Small intestine (tissue), 7 donors: ENCODE data around the gene SYNGAP1. TPM values are rescaled to one million over a fixed set of nuclear protein-coding genes. Genes with fewer than 3 reads are reported as not detected.

ENCODE experiments used
- DNase-seq, 2 donors: peaks; one replicate each; pipeline versions ENCODE4 v3.0.0 to v3.0.0-alpha.2; 2013
- FAIRE-seq: peaks from 2 replicates; lab custom pipeline; 2012; peaks lifted over from hg19 to GRCh38; lab: Jason Lieb, UNC
- H3K27ac ChIP-seq, 3 donors: one replicate each; pipeline ENCODE4 v1.5.1; 2013; ENCODE audit warnings: low read length in 2 of 3, mild to moderate bottlenecking in 2 of 3, control low read depth in 1 of 3, inconsistent platforms in 1 of 3, low read depth in 1 of 3, moderate library complexity in 1 of 3
- H3K27me3 ChIP-seq, 3 donors: one replicate each; pipeline ENCODE4 v1.6.1; 2013; ENCODE audit warnings: low read length in 3 of 3, inconsistent platforms in 1 of 3; ENCODE audit not compliant: control insufficient read depth in 3 of 3, insufficient read depth in 3 of 3
- H3K36me3 ChIP-seq, 3 donors: one replicate each; pipeline ENCODE4 v1.6.1; 2013; ENCODE audit warnings: low read length in 3 of 3, inconsistent platforms in 1 of 3, low read depth in 1 of 3, mild to moderate bottlenecking in 1 of 3, moderate library complexity in 1 of 3; ENCODE audit not compliant: control insufficient read depth in 3 of 3, insufficient read depth in 2 of 3
- H3K4me1 ChIP-seq, 3 donors: one replicate each; pipeline ENCODE4 v1.6.1; 2013; ENCODE audit warnings: low read length in 2 of 3, inconsistent platforms in 1 of 3, low read depth in 1 of 3, mild to moderate bottlenecking in 1 of 3, moderate library complexity in 1 of 3; ENCODE audit not compliant: control insufficient read depth in 3 of 3, insufficient read depth in 2 of 3
- H3K4me3 ChIP-seq, 3 donors: one replicate each; pipeline ENCODE4 v1.5.1; 2013; ENCODE audit warnings: low read length in 3 of 3, control low read depth in 1 of 3, inconsistent platforms in 1 of 3, low read depth in 1 of 3, mild to moderate bottlenecking in 1 of 3, moderate library complexity in 1 of 3
- H3K9me3 ChIP-seq, 2 donors: one replicate each; pipeline ENCODE4 v1.6.1; 2013; ENCODE audit warnings: low read depth in 1 of 2, low read length in 1 of 2; ENCODE audit not compliant: control insufficient read depth in 2 of 2, insufficient read depth in 1 of 2
- WGBS, 3 donors: extraction: QIAGEN DNeasy Blood & Tissue Kit; methylation state at CpG; one replicate each; pipeline ENCODE4 v1.1.7; 2013; 5-methylcytosine and 5-hydroxymethylcytosine counted together
- polyA plus RNA-seq, 4 donors: library from polyadenylated mRNA; stranded (reverse) in 3 of 4; unstranded in 1 of 4; fragments of 200-250 nt in 3 of 4; fragments of 120-200 nt in 1 of 4; gene quantifications; one replicate each; pipeline versions ENCODE4 v1.2.1 to v1.2.3, GENCODE V29; 2013
- donor health status: healthy with polysubstance abuse.
- donor health status: control.
- donor health status: control.
- donor health status: Bipolar disorder and iron deficiency.
- donor health status: healthy.

Gene SYNGAP1
- polyA plus RNA-seq, 4 donors = 0.89 to 16.6 (median 5.6) TPM

- Histone ChIP-seq H3K36me3 (peaks cover 0 to 75% (median 5%) of the 10 kb centered on the region in 3 donors), H3K4me1 (no peaks in the 10 kb centered on the region), H3K4me3 (no peak overlapping the region), H3K9me3 (no peaks in the 10 kb centered on the region), H3K27me3 (no peaks in the 10 kb centered on the region), H3K27ac (no peak overlapping the region)
- no peak for DNase-seq
- no peak for FAIRE-seq
- WGBS, 3 donors = 79 to 90% (median 90%) methylated on average over 8 of the region's 8 CpGs
Measured at GRCh38 chr6:33442283-33442682, 22.4 kb downstream of the SYNGAP1 start.

- H3K27me3 ChIP-seq = no peaks in the 10 kb centered on the region
- H3K27ac ChIP-seq = no peak overlapping the region
- FAIRE-seq (no peak), DNase-seq (no peak)
- 91 to 97% (median 94%) methylated on average over 12 to 17 of the region's 17 CpGs for WGBS, 3 donors
- peaks cover 0 to 76% (median 4%) of the 10 kb centered on the region in 3 donors for H3K36me3 ChIP-seq
- H3K9me3 ChIP-seq = no peaks in the 10 kb centered on the region
- H3K4me1 ChIP-seq = no peaks in the 10 kb centered on the region
- no peak overlapping the region for H3K4me3 ChIP-seq
Measured at GRCh38 chr6:33443025-33443424, 23.2 kb downstream of the SYNGAP1 start.

GRCh38 chr6:33443619-33444504, 24.0 kb downstream of the SYNGAP1 start:
- H3K4me3 ChIP-seq = no peak overlapping the region
- H3K9me3 ChIP-seq = no peaks in the 10 kb centered on the region
- H3K27ac ChIP-seq = no peak overlapping the region
- H3K27me3 ChIP-seq = no peaks in the 10 kb centered on the region
- peaks cover 0 to 76% (median 0%) of the 10 kb centered on the region in 3 donors for H3K36me3 ChIP-seq
- 89 to 92% (median 91%) methylated on average over 18 of the region's 18 CpGs for WGBS, 3 donors
- DNase-seq = no peak
- no peaks in the 10 kb centered on the region for H3K4me1 ChIP-seq
- no peak for FAIRE-seq

- Histone ChIP-seq H3K27ac (peak overlapping the region in 1 of 3 donors; percentile 26), H3K9me3 (no peaks in the 10 kb centered on the region), H3K27me3 (no peaks in the 10 kb centered on the region), H3K36me3 (peaks cover 0 to 75% (median 0%) of the 10 kb centered on the region in 3 donors), H3K4me3 (no peak overlapping the region), H3K4me1 (no peaks in the 10 kb centered on the region)
- FAIRE-seq (no peak), DNase-seq (no peak)
- WGBS, 3 donors = 73 to 83% (median 76%) methylated on average over 3 of the region's 3 CpGs
Measured at GRCh38 chr6:33445119-33445603, 25.3 kb downstream of the SYNGAP1 start.

- DNase-seq = no peak
- Histone ChIP-seq H3K27ac (no peak overlapping the region), H3K4me1 (no peaks in the 10 kb centered on the region), H3K27me3 (no peaks in the 10 kb centered on the region), H3K9me3 (no peaks in the 10 kb centered on the region), H3K4me3 (no peak overlapping the region), H3K36me3 (peaks cover 0 to 66% (median 0%) of the 10 kb centered on the region in 3 donors)
- WGBS, 3 donors = 89 to 94% (median 91%) methylated on average over 10 of the region's 10 CpGs
- FAIRE-seq = no peak
Measured at GRCh38 chr6:33446356-33446755, 26.5 kb downstream of the SYNGAP1 start.

GRCh38 chr6:33450434-33450833, 30.6 kb downstream of the SYNGAP1 start:
- Histone ChIP-seq H3K9me3 (no peaks in the 10 kb centered on the region), H3K27me3 (no peaks in the 10 kb centered on the region), H3K4me3 (no peak overlapping the region), H3K36me3 (peaks cover 0 to 44% (median 0%) of the 10 kb centered on the region in 3 donors), H3K27ac (no peak overlapping the region), H3K4me1 (peaks cover 0 to 10% (median 3%) of the 10 kb centered on the region in 3 donors)
- DNase-seq (no peak), FAIRE-seq (no peak)
- 73 to 85% (median 83%) methylated on average over 3 of the region's 3 CpGs for WGBS, 3 donors

GRCh38 chr6:33451606-33452005, 31.7 kb downstream of the SYNGAP1 start:
- no peak overlapping the region for H3K27ac ChIP-seq
- no peaks in the 10 kb centered on the region for H3K27me3 ChIP-seq
- peaks cover 0 to 10% (median 3%) of the 10 kb centered on the region in 3 donors for H3K4me1 ChIP-seq
- DNase-seq = no peak
- no peak for FAIRE-seq
- no peaks in the 10 kb centered on the region for H3K9me3 ChIP-seq
- H3K36me3 ChIP-seq = peaks cover 0 to 49% (median 0%) of the 10 kb centered on the region in 3 donors
- H3K4me3 ChIP-seq = no peak overlapping the region
- WGBS, 3 donors = 91 to 99% (median 96%) methylated on average over 6 to 15 of the region's 15 CpGs

GRCh38 chr6:33452496-33452895, 32.6 kb downstream of the SYNGAP1 start:
- 86 to 93% (median 86%) methylated on average over 4 of the region's 4 CpGs for WGBS, 3 donors
- H3K27me3 ChIP-seq = no peaks in the 10 kb centered on the region
- no peak overlapping the region for H3K4me3 ChIP-seq
- no peak overlapping the region for H3K27ac ChIP-seq
- H3K36me3 ChIP-seq = peaks cover 0 to 42% (median 0%) of the 10 kb centered on the region in 3 donors
- DNase-seq (no peak), FAIRE-seq (no peak)
- no peaks in the 10 kb centered on the region for H3K9me3 ChIP-seq
- peaks cover 0 to 10% (median 3%) of the 10 kb centered on the region in 3 donors for H3K4me1 ChIP-seq
